GM23248 (cell line): ENCODE measurements around the gene LIMCH1. TPM values are rescaled to one million over a fixed set of nuclear protein-coding genes. Genes with fewer than 3 reads are reported as not detected.

ENCODE experiments used
- DNase-seq: peaks from one replicate; pipeline ENCODE4 v3.0.0-alpha.2; 2015
- H2AFZ ChIP-seq: fragments of 200-600 bp; sonication (generic); 2 replicates; pipeline ENCODE4 v1.6.1; 2016; ENCODE audit warnings: antibody characterized with exemption
- H3F3A ChIP-seq: fragments of 200-600 bp; sonication (generic); 2 replicates; pipeline ENCODE4 v1.6.1; 2016; ENCODE audit warnings: mild to moderate bottlenecking, antibody characterized with exemption, mixed run types; ENCODE audit not compliant: insufficient read depth
- H3K27ac ChIP-seq: fragments of 200-600 bp; sonication (generic); 2 replicates; pipeline ENCODE4 v1.5.1; 2016; ENCODE audit warnings: mild to moderate bottlenecking
- H3K27me3 ChIP-seq: fragments of 200-600 bp; sonication (generic); replicated peaks from 2 replicates; pipeline ENCODE4 v1.6.1; 2016; ENCODE audit warnings: mild to moderate bottlenecking; ENCODE audit not compliant: insufficient read depth
- H3K36me3 ChIP-seq: fragments of 200-600 bp; sonication (generic); 2 replicates; pipeline ENCODE4 v1.6.1; 2016; ENCODE audit warnings: low read depth, mild to moderate bottlenecking
- H3K4me1 ChIP-seq: fragments of 200-600 bp; sonication (generic); 2 replicates; pipeline ENCODE4 v1.6.1; 2016; ENCODE audit warnings: mild to moderate bottlenecking; ENCODE audit not compliant: insufficient read depth
- H3K4me2 ChIP-seq: fragments of 200-600 bp; sonication (generic); one replicate; pipeline ENCODE4 v1.6.1; 2016; ENCODE audit warnings: mild to moderate bottlenecking; ENCODE audit not compliant: unreplicated experiment
- H3K4me3 ChIP-seq: fragments of 200-600 bp; sonication (generic); 2 replicates; pipeline ENCODE4 v1.5.1; 2016; ENCODE audit warnings: mild to moderate bottlenecking
- H3K79me2 ChIP-seq: fragments of 200-600 bp; sonication (generic); 2 replicates; pipeline ENCODE4 v1.6.1; 2016; ENCODE audit warnings: mild to moderate bottlenecking; ENCODE audit not compliant: insufficient read depth
- H3K9ac ChIP-seq: fragments of 200-600 bp; sonication (generic); 2 replicates; pipeline ENCODE4 v1.6.1; 2016; ENCODE audit warnings: mild to moderate bottlenecking
- H3K9me2 ChIP-seq: fragments of 200-600 bp; sonication (generic); 2 replicates; pipeline ENCODE4 v1.6.1; 2016; ENCODE audit warnings: mixed run types, mild to moderate bottlenecking, moderate library complexity; ENCODE audit not compliant: insufficient read depth
- H3K9me3 ChIP-seq: fragments of 200-600 bp; sonication (generic); one replicate; pipeline ENCODE4 v1.6.1; 2017; ENCODE audit warnings: low read depth
- H4K20me1 ChIP-seq: fragments of 200-600 bp; sonication (generic); 2 replicates; pipeline ENCODE4 v1.6.0; 2016; ENCODE audit not compliant: insufficient read depth
- EZH2 ChIP-seq: fragments of 200-600 bp; sonication (generic); IDR thresholded peaks from 2 replicates; pipeline ENCODE4 v1.6.1; 2018; ENCODE audit warnings: antibody characterized with exemption, mild to moderate bottlenecking; ENCODE audit not compliant: insufficient read depth, poor library complexity, severe bottlenecking
- EZH2phosphoT487 ChIP-seq: fragments of 200-600 bp; sonication (generic); IDR thresholded peaks from 2 replicates; pipeline ENCODE4 v1.6.1; 2018; ENCODE audit warnings: antibody characterized with exemption, moderate library complexity, mild to moderate bottlenecking, low read depth; ENCODE audit not compliant: insufficient read depth
- WGBS, 2 experiments: methylation state at CpG; one replicate each; pipeline ENCODE4 v1.1.6; 2015 to 2017; ENCODE audit warnings: low lambda C conversion rate in 2 of 2, low coverage in 1 of 2; ENCODE audit errors: missing lambda C conversion rate in 2 of 2; 5-methylcytosine and 5-hydroxymethylcytosine counted together
- in situ Hi-C: fragments of 300-500 bp; cut with MboI; formaldehyde crosslinking; loops from 2 replicates; pipeline ENCODE4 v1.15.0; 2020
- polyA plus RNA-seq: library from polyadenylated mRNA; unstranded; fragments of >200 nt; fragmentation: Nextera tagmentation; extraction: Ambion mirVana; gene quantifications from 2 replicates; pipeline ENCODE4 v1.2.1, GENCODE V29; 2016
- total RNA-seq: library from RNA; depleted of rRNA; stranded (reverse); fragments of >200 nt; shearing (Covaris generic); gene quantifications from 2 replicates; pipeline ENCODE4 v1.2.3, GENCODE V29; 2014

LIMCH1 gene
- total and polyA plus RNA-seq, 2 experiments from 2014 or later, result 17.4 to 22.2 TPM

DNA sequence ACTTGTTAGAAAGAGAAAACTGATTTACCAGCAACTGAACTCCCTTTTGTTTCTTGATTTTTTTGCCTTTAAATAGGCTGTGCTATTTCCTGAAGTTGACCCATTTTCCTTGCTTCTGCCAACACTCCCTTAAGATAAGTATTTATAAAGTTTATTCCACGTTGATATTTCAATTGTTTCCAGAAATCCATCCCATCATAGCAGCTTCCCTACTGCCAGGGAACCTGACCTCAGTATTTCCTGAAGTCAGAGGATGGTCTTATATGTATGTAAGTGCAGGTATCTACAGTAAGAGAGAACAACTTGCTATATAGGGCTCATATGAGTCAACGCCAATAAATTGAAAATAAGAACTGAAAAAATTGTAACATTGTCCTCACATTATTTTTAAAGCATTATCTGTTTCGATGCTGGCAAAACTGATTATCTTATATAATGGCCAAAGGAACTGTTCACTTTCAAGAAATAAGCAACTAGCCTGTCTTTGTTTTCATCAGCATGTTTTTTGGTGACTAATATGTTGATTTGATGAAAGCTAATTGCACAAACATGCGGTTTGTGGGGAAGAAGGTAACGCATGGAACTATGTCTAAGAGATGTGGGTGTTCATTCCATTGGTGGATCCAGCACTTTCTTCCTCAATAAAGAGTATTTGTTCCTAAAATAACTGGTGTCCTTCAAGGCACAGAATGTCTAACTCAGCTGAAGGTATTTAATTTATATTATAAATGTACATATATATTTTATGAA is 4.7 kb downstream of the LIMCH1 start:
- H3K9me2 ChIP-seq, result no peaks in the 10 kb centered on the region
- in situ Hi-C loops, result no loop called here

DNA sequence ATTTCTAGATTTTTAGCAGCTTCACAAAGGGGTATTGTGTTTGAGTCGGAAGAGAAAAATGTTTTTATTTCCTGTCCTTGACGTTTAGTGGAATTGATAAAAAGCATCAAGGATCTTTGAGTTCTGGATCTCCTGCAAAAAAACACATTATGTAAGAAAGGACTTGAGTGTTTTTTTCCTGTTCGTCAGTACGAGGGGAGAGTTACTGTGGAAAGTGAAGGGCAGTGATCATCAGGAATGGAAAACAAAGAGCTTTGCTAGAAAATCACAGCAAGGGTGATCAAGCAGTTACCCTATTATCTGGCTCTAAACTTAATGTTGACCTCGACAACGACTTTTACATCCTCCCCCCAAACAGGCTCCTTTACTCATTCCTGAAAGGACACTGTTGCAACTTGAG is 7.3 kb downstream of the LIMCH1 start:
- TF ChIP-seq EZH2phosphoT487 (no peak), EZH2 (no peak)
- Histone ChIP-seq H3K36me3 (no peaks in the 10 kb centered on the region), H3K4me2 (no peak overlapping the region), H3K9me3 (no peaks in the 10 kb centered on the region), H3K4me1 (no peaks in the 10 kb centered on the region), H3K4me3 (no peak overlapping the region), H3K79me2 (no peaks in the 10 kb centered on the region), H3K27ac (no peak overlapping the region), H3F3A (no peaks in the 10 kb centered on the region), H3K9ac (no peak overlapping the region), H4K20me1 (no peaks in the 10 kb centered on the region), H3K27me3 (no peaks in the 10 kb centered on the region), H2AFZ (no peak overlapping the region), H3K9me2 (no peaks in the 10 kb centered on the region)
- in situ Hi-C loops, result no loop called here
- 57% methylated on average over 6 of the region's 6 CpGs for WGBS, 2 experiments
- DNase-seq, result no peak

More for the DNA sequence above, 4.7 kb downstream of the LIMCH1 start:
- H4K20me1 ChIP-seq, result no peaks in the 10 kb centered on the region
- no peak overlapping the region for H2AFZ ChIP-seq
- no peaks in the 10 kb centered on the region for H3F3A ChIP-seq
- no peak overlapping the region for H3K4me3 ChIP-seq
- no peak overlapping the region for H3K27ac ChIP-seq
- H3K36me3 ChIP-seq, result no peaks in the 10 kb centered on the region
- no peaks in the 10 kb centered on the region for H3K27me3 ChIP-seq
- H3K4me2 ChIP-seq, result no peak overlapping the region
- H3K9me3 ChIP-seq, result no peaks in the 10 kb centered on the region
- no peak overlapping the region for H3K9ac ChIP-seq
- H3K79me2 ChIP-seq, result no peaks in the 10 kb centered on the region
- TF ChIP-seq EZH2 (no peak), EZH2phosphoT487 (no peak)
- no peaks in the 10 kb centered on the region for H3K4me1 ChIP-seq
- DNase-seq, result no peak
- 47 to 57% methylated on average over 5 of the region's 5 CpGs for WGBS, 2 experiments

DNA sequence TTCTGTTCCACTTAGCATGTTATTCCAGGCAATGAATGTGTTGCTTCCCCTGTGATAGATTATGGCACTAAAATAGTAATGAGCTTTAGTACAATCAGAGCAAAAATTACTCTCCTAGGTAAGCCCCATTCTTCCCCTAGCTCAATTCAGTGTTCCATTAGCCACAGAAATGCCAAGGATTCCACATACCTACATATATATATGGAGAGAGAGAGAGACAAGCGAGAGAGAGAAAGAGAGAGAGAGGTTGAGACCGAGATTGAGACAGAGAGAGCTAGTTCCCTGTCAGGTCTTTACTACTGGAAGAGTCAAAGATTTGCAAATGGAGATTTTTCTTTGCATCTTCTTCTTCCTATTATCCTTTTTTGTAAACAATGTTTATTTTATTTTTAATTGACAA is 8.7 kb downstream of the LIMCH1 start:
- Histone ChIP-seq H3K79me2 (no peaks in the 10 kb centered on the region), H3K27ac (no peak overlapping the region), H3K36me3 (no peaks in the 10 kb centered on the region), H3K4me2 (no peak overlapping the region), H3K9ac (no peak overlapping the region), H3K27me3 (no peaks in the 10 kb centered on the region), H3K4me1 (no peaks in the 10 kb centered on the region), H3F3A (no peaks in the 10 kb centered on the region), H3K9me2 (no peaks in the 10 kb centered on the region), H3K9me3 (no peaks in the 10 kb centered on the region), H3K4me3 (no peak overlapping the region), H2AFZ (no peak overlapping the region), H4K20me1 (no peaks in the 10 kb centered on the region)
- no peak for DNase-seq
- in situ Hi-C loops, result no loop called here
- no peak for TF ChIP-seq EZH2phosphoT487
- TF ChIP-seq EZH2, result no peak
- 46 to 62% methylated on average over 2 of the region's 2 CpGs for WGBS, 2 experiments

DNA sequence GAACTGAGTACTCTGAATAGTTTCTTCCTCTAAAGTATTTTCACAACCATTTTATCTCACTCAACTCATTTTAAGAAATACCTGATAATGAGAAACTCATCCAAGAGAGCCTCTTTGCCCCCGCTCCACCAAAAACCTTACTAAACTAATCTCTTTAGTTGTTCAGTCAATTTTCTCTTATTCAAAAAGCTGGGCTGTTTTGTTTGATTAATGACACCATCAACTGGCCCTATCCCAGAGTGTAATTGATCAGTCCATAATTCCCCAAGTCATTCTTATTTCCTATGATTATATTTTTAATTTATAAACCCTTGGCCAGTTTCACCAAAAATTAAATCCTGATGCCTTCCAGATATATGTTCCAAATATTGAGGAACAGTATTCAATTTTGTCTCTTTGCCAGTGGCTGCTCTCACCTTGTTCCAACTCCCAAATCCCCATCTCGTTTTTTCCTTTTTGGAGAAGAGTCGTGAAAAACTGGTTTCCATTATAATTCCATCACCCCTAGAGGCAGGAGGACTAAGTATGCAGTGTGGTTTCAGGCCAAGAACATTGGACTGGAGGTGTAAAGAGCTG is 10.4 kb downstream of the LIMCH1 start:
- H3K9me2 ChIP-seq, result no peaks in the 10 kb centered on the region
- no peaks in the 10 kb centered on the region for H4K20me1 ChIP-seq
- H3K79me2 ChIP-seq, result no peaks in the 10 kb centered on the region
- H3K36me3 ChIP-seq, result no peaks in the 10 kb centered on the region
- no peak for DNase-seq
- H3K4me3 ChIP-seq, result no peak overlapping the region
- no peak for TF ChIP-seq EZH2phosphoT487
- no peak for TF ChIP-seq EZH2
- no peak overlapping the region for H3K9ac ChIP-seq
- 19 to 27% methylated on average over 3 of the region's 3 CpGs for WGBS, 2 experiments
- no peaks in the 10 kb centered on the region for H3K4me1 ChIP-seq
- H3F3A ChIP-seq, result no peaks in the 10 kb centered on the region
- no peaks in the 10 kb centered on the region for H3K27me3 ChIP-seq
- no peaks in the 10 kb centered on the region for H3K9me3 ChIP-seq
- no peak overlapping the region for H3K27ac ChIP-seq
- H2AFZ ChIP-seq, result no peak overlapping the region
- in situ Hi-C loops, result no loop called here
- no peak overlapping the region for H3K4me2 ChIP-seq

GRCh38 chr4:41549478-41549877 is 11.5 kb downstream of the LIMCH1 start:
- no peak overlapping the region for H2AFZ ChIP-seq
- H3K9me2 ChIP-seq, result no peaks in the 10 kb centered on the region
- H3K27me3 ChIP-seq, result no peaks in the 10 kb centered on the region
- DNase-seq, result no peak
- H3K36me3 ChIP-seq, result no peaks in the 10 kb centered on the region
- H3K4me2 ChIP-seq, result no peak overlapping the region
- no peak overlapping the region for H3K4me3 ChIP-seq
- no peaks in the 10 kb centered on the region for H3K9me3 ChIP-seq
- H3K9ac ChIP-seq, result no peak overlapping the region
- H3K79me2 ChIP-seq, result no peaks in the 10 kb centered on the region
- 56 to 57% methylated on average over 3 of the region's 3 CpGs for WGBS, 2 experiments
- no peak overlapping the region for H3K27ac ChIP-seq
- no peaks in the 10 kb centered on the region for H4K20me1 ChIP-seq
- H3F3A ChIP-seq, result no peaks in the 10 kb centered on the region
- TF ChIP-seq EZH2 (no peak), EZH2phosphoT487 (no peak)
- no peaks in the 10 kb centered on the region for H3K4me1 ChIP-seq
- in situ Hi-C loops, result no loop called here
